GM12878 (cell line): ENCODE measurements around the gene PLEKHA5. TPM values are rescaled to one million over a fixed set of nuclear protein-coding genes. Genes with fewer than 3 reads are reported as not detected.

Experiments
- ATAC-seq: fragments of 200-7000 bp; cut with Tn5 transposase; 3 replicates; pipeline ENCODE4 v1.9.1; 2020; ENCODE audit warnings: mild to moderate bottlenecking, moderate library complexity
- BruUV-seq: library from RNA; stranded (reverse); fragments of 400-500 nt; replicated peaks from 2 replicates; lab custom pipeline; 2021; lab: Mats Ljungman, UMichigan
- CTCF ChIA-PET: fragments of 300-600 bp; sonication (Branson Sonifier 250); formaldehyde crosslinking; extraction: SDS; loops from one replicate; lab custom pipeline; 2021; ENCODE audit warnings: inconsistent platforms; lab: Yijun Ruan, JAX
- POLR2A ChIA-PET: fragments of 350-600 bp; formaldehyde crosslinking; extraction: SDS; loops from one replicate; lab custom pipeline; 2021; ENCODE audit warnings: inconsistent platforms; lab: Charles Lee
- RAD21 ChIA-PET: fragments of 300-600 bp; sonication (Branson Sonifier 250); formaldehyde crosslinking; loops from one replicate; lab custom pipeline; 2023; ENCODE audit warnings: antibody characterized with exemption; ENCODE audit not compliant: unreplicated experiment; lab: Charles Lee
- SMC1A ChIA-PET: fragments of 300-600 bp; sonication (Branson Sonifier 250); formaldehyde crosslinking; loops from one replicate; lab custom pipeline; 2023; ENCODE audit not compliant: unreplicated experiment, uncharacterized antibody; lab: Charles Lee
- DNase-seq: peaks from one replicate; pipeline ENCODE4 v3.0.0-alpha.2; 2011; ENCODE audit warnings: low read depth, low spot score
- FAIRE-seq: peaks from 3 replicates; lab custom pipeline; 2011; peaks lifted over from hg19 to GRCh38; lab: Jason Lieb, UNC
- H2AFZ ChIP-seq: 2 replicates; pipeline ENCODE4 v1.6.0; 2011; ENCODE audit warnings: low read depth, low read length, control low read depth; ENCODE audit not compliant: control insufficient read depth
- H3K27ac ChIP-seq: 2 replicates; pipeline ENCODE4 v1.5.1; 2011; ENCODE audit warnings: control low read depth; ENCODE audit not compliant: control insufficient read depth, insufficient read depth
- H3K27me3 ChIP-seq, 2 experiments: replicated peaks in 1 of 2; 2 replicates each; pipeline versions ENCODE4 v1.6.0 to v1.6.1; 2011; ENCODE audit warnings: low read length in 1 of 2; ENCODE audit not compliant: control insufficient read depth in 2 of 2, insufficient read depth in 2 of 2
- H3K36me3 ChIP-seq, 2 experiments: 2 replicates each; pipeline ENCODE4 v1.5.1; 2011; ENCODE audit warnings: low read length in 1 of 2; ENCODE audit not compliant: control insufficient read depth in 2 of 2, insufficient read depth in 2 of 2
- H3K4me1 ChIP-seq: 2 replicates; pipeline ENCODE4 v1.6.1; 2011; ENCODE audit warnings: mild to moderate bottlenecking, low read length, moderate library complexity, mixed read lengths; ENCODE audit not compliant: control insufficient read depth, insufficient read depth
- H3K4me2 ChIP-seq: 2 replicates; pipeline ENCODE4 v1.6.0; 2011; ENCODE audit warnings: control low read depth; ENCODE audit not compliant: control insufficient read depth, insufficient read depth
- H3K4me3 ChIP-seq: fragments of 200-600 bp; sonication (generic); 2 replicates; pipeline ENCODE4 v1.5.1; 2016
- H3K79me2 ChIP-seq: 2 replicates; pipeline ENCODE4 v1.6.0; 2011; ENCODE audit warnings: low read length; ENCODE audit not compliant: control insufficient read depth, insufficient read depth
- H3K9ac ChIP-seq: 2 replicates; pipeline ENCODE4 v1.8.0; 2011; ENCODE audit warnings: low read length, control low read depth, mixed read lengths; ENCODE audit not compliant: control insufficient read depth, insufficient read depth
- H3K9me3 ChIP-seq: replicated peaks from 3 replicates; pipeline ENCODE4 v1.5.1; 2011; ENCODE audit warnings: mild to moderate bottlenecking, low read length; ENCODE audit not compliant: control insufficient read depth, insufficient read depth
- H4K20me1 ChIP-seq: 2 replicates; pipeline ENCODE4 v1.6.0; 2011; ENCODE audit not compliant: control insufficient read depth, insufficient read depth
- FOXM1 ChIP-seq: IDR thresholded peaks from 2 replicates; pipeline ENCODE4 v1.6.1; 2012; ENCODE audit warnings: low read depth, mild to moderate bottlenecking, inconsistent platforms, low read length, moderate library complexity
- KDM1A ChIP-seq: fragments of 200-600 bp; sonication (generic); IDR thresholded peaks from 2 replicates; pipeline ENCODE4 v1.6.1; 2016; ENCODE audit warnings: borderline replicate concordance
- MYB ChIP-seq: fragments of 150-350 bp; IDR thresholded peaks from 2 replicates; pipeline ENCODE4 v1.6.1; 2014; ENCODE audit warnings: mild to moderate bottlenecking, low read depth, low read length, borderline replicate concordance
- SPI1 ChIP-seq: IDR thresholded peaks from 2 replicates; pipeline ENCODE4 v1.6.1; 2011; ENCODE audit warnings: low read depth, mild to moderate bottlenecking, low read length, moderate library complexity, borderline replicate concordance; ENCODE audit not compliant: insufficient read depth
- SREBF2 ChIP-seq: IDR thresholded peaks from 2 replicates; pipeline ENCODE4 v1.6.1; 2012; ENCODE audit warnings: mild to moderate bottlenecking, low read length
- SRF ChIP-seq, 2 experiments: IDR thresholded peaks; 2 replicates each; pipeline ENCODE4 v1.6.1; 2011; ENCODE audit warnings: low read depth in 2 of 2, low read length in 2 of 2, mild to moderate bottlenecking in 1 of 2, moderate library complexity in 1 of 2
- STAT1 ChIP-seq: fragments of 450-650 bp; conservative IDR thresholded peaks from 2 replicates; pipeline ENCODE4 v1.6.1; 2014; ENCODE audit warnings: antibody characterized with exemption, mild to moderate bottlenecking
- SUPT20H ChIP-seq: IDR thresholded peaks from 2 replicates; pipeline ENCODE4 v1.6.1; 2011; ENCODE audit warnings: low read depth, mild to moderate bottlenecking, low read length, moderate library complexity, borderline replicate concordance; ENCODE audit not compliant: control insufficient read depth
- TCF7 ChIP-seq: IDR thresholded peaks from 2 replicates; pipeline ENCODE4 v1.6.1; 2014; ENCODE audit warnings: antibody characterized with exemption, borderline replicate concordance
- ZBED1 ChIP-seq: IDR thresholded peaks from 2 replicates; pipeline ENCODE4 v1.6.1; 2016; ENCODE audit warnings: borderline replicate concordance
- ZNF384 ChIP-seq: IDR thresholded peaks from 2 replicates; pipeline ENCODE4 v1.6.1; 2012; ENCODE audit warnings: low read depth, mild to moderate bottlenecking, low read length, improper control_type of control experiment, borderline replicate concordance
- ZNF622 ChIP-seq: fragments of 450-650 bp; IDR thresholded peaks from 2 replicates; pipeline ENCODE4 v1.6.1; 2017; ENCODE audit warnings: mild to moderate bottlenecking, inconsistent platforms
- WGBS: methylation state at CpG from one replicate; pipeline ENCODE4 v1.1.6; 2016; ENCODE audit warnings: low lambda C conversion rate; ENCODE audit not compliant: insufficient replicate concordance, insufficient coverage; ENCODE audit errors: missing lambda C conversion rate; 5-methylcytosine and 5-hydroxymethylcytosine counted together
- in situ Hi-C: fragments of 300-500 bp; cut with MboI; formaldehyde crosslinking; loops from 9 replicates; pipeline ENCODE4 v1.14.3; 2018; ENCODE audit warnings: mixed read lengths
- intact Hi-C: fragments of 100-400 bp; cut with micrococcal nuclease; formaldehyde crosslinking; loops from one replicate; pipeline ENCODE4 v1.14.2; 2022; ENCODE audit not compliant: unreplicated experiment
- polyA plus RNA-seq, 11 experiments: library from polyadenylated mRNA; depleted of rRNA in 4 of 11; unstranded in 6 of 11; stranded (reverse) in 5 of 11; fragments of >200 nt; fragmentation: Nextera tagmentation in 4 of 11; fragmentation: Illumina TruSeq in 1 of 11; extraction: Ambion mirVana in 4 of 11; extraction: Trizol in 1 of 11; gene quantifications; 1 replicate in 1 of 11; 2 replicates in 10 of 11; pipeline versions ENCODE4 v1.2.1 to v1.2.3, GENCODE V29; 2011 to 2016; ENCODE audit warnings: inconsistent platforms in 2 of 11, missing spikeins in 2 of 11, low read depth in 1 of 11
- total RNA-seq, 4 experiments: library from RNA; depleted of rRNA in 3 of 4; stranded (reverse); fragments of >200 nt in 3 of 4; fragmentation: Illumina TruSeq in 1 of 4; extraction: Trizol in 1 of 4; gene quantifications; 2 replicates each; pipeline versions ENCODE4 v1.2.1 to v1.2.3, GENCODE V29; 2013 to 2021
- TF ChIP-seq, protein P1 (sequence below): IDR thresholded peaks from 2 replicates; pipeline ENCODE4 v1.6.1; 2012; ENCODE audit warnings: mild to moderate bottlenecking, low read depth, low read length
- TF ChIP-seq, protein P2 (sequence below): fragments of 450-650 bp; IDR thresholded peaks from 2 replicates; pipeline ENCODE4 v1.6.1; 2018; ENCODE audit warnings: borderline replicate concordance, mild to moderate bottlenecking; ENCODE audit not compliant: partially characterized antibody
- TF ChIP-seq, protein P3 (sequence below): fragments of 450-650 bp; formaldehyde crosslinking; IDR thresholded peaks from 2 replicates; pipeline ENCODE4 v1.4.0; 2022; ENCODE audit warnings: mild to moderate bottlenecking, moderate library complexity

Gene PLEKHA5
- total and polyA plus RNA-seq, 10 of the 15 experiments (the other 5 are each of a cell fraction or from before 2014, with no cell fraction given), result 0.09 to 0.33 (median 0.18) TPM; not detected in 3

DNA sequence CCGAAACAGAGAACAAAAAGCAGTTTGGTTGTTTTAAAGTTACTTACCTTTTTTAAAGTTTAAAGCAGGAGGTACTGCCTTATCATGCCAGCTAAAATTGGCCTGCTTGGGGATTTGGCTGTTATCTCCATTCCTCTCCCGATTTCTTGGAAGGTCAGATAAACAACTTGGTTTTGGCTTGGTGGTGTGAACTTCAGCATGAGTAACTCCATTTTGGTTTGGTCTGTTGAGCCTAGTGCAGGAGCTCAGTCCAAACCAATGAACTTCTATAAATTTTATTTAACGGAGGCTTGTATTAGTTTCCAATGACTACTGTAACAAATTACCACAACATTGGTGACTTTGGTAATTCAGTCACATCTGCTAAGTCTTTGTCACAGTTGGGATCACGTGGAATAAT lies 82.3 kb downstream of the PLEKHA5 start (continued):
- TF ChIP-seq, protein P1, sequence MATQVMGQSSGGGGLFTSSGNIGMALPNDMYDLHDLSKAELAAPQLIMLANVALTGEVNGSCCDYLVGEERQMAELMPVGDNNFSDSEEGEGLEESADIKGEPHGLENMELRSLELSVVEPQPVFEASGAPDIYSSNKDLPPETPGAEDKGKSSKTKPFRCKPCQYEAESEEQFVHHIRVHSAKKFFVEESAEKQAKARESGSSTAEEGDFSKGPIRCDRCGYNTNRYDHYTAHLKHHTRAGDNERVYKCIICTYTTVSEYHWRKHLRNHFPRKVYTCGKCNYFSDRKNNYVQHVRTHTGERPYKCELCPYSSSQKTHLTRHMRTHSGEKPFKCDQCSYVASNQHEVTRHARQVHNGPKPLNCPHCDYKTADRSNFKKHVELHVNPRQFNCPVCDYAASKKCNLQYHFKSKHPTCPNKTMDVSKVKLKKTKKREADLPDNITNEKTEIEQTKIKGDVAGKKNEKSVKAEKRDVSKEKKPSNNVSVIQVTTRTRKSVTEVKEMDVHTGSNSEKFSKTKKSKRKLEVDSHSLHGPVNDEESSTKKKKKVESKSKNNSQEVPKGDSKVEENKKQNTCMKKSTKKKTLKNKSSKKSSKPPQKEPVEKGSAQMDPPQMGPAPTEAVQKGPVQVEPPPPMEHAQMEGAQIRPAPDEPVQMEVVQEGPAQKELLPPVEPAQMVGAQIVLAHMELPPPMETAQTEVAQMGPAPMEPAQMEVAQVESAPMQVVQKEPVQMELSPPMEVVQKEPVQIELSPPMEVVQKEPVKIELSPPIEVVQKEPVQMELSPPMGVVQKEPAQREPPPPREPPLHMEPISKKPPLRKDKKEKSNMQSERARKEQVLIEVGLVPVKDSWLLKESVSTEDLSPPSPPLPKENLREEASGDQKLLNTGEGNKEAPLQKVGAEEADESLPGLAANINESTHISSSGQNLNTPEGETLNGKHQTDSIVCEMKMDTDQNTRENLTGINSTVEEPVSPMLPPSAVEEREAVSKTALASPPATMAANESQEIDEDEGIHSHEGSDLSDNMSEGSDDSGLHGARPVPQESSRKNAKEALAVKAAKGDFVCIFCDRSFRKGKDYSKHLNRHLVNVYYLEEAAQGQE, result no peak
- TF ChIP-seq STAT1, result no peak
- TF ChIP-seq SPI1, result no peak
- TF ChIP-seq, protein P2, sequence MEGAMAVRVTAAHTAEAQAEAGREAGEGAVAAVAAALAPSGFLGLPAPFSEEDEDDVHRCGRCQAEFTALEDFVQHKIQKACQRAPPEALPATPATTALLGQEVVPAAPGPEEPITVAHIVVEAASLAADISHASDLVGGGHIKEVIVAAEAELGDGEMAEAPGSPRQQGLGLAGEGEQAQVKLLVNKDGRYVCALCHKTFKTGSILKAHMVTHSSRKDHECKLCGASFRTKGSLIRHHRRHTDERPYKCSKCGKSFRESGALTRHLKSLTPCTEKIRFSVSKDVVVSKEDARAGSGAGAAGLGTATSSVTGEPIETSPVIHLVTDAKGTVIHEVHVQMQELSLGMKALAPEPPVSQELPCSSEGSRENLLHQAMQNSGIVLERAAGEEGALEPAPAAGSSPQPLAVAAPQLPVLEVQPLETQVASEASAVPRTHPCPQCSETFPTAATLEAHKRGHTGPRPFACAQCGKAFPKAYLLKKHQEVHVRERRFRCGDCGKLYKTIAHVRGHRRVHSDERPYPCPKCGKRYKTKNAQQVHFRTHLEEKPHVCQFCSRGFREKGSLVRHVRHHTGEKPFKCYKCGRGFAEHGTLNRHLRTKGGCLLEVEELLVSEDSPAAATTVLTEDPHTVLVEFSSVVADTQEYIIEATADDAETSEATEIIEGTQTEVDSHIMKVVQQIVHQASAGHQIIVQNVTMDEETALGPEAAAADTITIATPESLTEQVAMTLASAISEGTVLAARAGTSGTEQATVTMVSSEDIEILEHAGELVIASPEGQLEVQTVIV, result no peak
- no peak for TF ChIP-seq SUPT20H
- TF ChIP-seq TCF7, result no peak
- TF ChIP-seq, all 136 proteins: peak for 0

DNA sequence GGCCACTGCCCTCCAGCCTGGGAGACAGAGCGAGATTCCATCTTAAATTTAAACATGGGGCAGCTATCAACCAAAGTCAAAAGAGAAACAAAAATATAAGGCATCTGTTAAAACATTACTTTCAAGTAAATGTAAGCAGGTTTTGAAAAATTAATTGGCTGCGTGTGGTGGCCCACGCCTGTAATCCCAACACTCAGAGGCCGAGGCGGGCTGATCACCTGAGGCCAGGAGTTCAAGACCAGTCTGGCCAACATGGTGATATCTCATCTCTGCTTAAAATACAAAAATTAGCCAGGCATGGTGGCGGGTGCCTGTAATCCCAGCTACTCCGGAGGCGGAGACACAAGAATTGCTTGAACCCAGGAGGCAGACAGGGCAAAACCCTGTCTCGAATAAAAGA lies 82.7 kb downstream of the PLEKHA5 start:
- H3K79me2 ChIP-seq, result no peaks in the 10 kb centered on the region
- no TSS peak for BruUV-seq
- ChIA-PET RAD21 (no interaction called here), POLR2A (no interaction called here), SMC1A (interaction anchor here (1.6 kb wide), 1 partner anchor 13 kb away, joined by 4 read pairs; no protein-coding TSS in a partner anchor), CTCF (no interaction called here)
- FAIRE-seq (no peak), ATAC-seq (no peak), DNase-seq (no peak)
- no peaks in the 10 kb centered on the region for H3K36me3 ChIP-seq
- H3K9ac ChIP-seq, result no peak overlapping the region
- H3K27ac ChIP-seq, result no peak overlapping the region
- no peak overlapping the region for H3K4me3 ChIP-seq
- intact Hi-C loops, result no loop called here
- no peaks in the 10 kb centered on the region for H3K4me1 ChIP-seq
- H3K27me3 ChIP-seq, result no peaks in the 10 kb centered on the region
- H3K4me2 ChIP-seq, result no peak overlapping the region
- no peaks in the 10 kb centered on the region for H3K9me3 ChIP-seq
- in situ Hi-C loops, result no loop called here
- WGBS, result 49% methylated on average over 9 of the region's 9 CpGs
- H4K20me1 ChIP-seq, result no peaks in the 10 kb centered on the region
- H2AFZ ChIP-seq, result no peak overlapping the region
- no peak for TF ChIP-seq FOXM1
- TF ChIP-seq ZNF384, result no peak
- TF ChIP-seq ZNF622, result no peak
- TF ChIP-seq, protein P3, sequence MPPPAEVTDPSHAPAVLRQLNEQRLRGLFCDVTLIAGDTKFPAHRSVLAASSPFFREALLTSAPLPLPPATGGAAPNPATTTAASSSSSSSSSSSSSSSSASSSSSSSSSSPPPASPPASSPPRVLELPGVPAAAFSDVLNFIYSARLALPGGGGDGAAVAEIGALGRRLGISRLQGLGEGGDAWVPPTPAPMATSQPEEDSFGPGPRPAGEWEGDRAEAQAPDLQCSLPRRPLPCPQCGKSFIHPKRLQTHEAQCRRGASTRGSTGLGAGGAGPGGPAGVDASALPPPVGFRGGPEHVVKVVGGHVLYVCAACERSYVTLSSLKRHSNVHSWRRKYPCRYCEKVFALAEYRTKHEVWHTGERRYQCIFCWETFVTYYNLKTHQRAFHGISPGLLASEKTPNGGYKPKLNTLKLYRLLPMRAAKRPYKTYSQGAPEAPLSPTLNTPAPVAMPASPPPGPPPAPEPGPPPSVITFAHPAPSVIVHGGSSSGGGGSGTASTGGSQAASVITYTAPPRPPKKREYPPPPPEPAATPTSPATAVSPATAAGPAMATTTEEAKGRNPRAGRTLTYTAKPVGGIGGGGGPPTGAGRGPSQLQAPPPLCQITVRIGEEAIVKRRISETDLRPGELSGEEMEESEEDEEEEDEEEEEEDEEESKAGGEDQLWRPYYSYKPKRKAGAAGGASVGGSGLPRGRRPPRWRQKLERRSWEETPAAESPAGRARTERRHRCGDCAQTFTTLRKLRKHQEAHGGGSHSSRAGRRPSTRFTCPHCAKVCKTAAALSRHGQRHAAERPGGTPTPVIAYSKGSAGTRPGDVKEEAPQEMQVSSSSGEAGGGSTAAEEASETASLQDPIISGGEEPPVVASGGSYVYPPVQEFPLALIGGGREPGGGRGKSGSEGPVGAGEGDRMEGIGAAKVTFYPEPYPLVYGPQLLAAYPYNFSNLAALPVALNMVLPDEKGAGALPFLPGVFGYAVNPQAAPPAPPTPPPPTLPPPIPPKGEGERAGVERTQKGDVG (CRISPR knock-in tag), result no peak
- no peak for TF ChIP-seq KDM1A
- no peak for TF ChIP-seq ZBED1
- no peak for TF ChIP-seq MYB
- TF ChIP-seq SREBF2, result no peak
- TF ChIP-seq SRF (IDR thresholded peaks at IDR 0.05; ENCODE audit: low read depth in 2 of 2, low read length in 2 of 2), result no peak
